GM04503 (cell line): ENCODE measurements around the gene SMIM36.
"Not testable (repeated sequence)": the region's sequence is repeated elsewhere in the genome, so short reads cannot be mapped to it uniquely, and the experiment has no call there.

Experiments
- DNase-seq: peaks from one replicate; pipeline ENCODE4 v3.0.0-alpha.2; 2012; ENCODE audit warnings: low read depth

The SMIM36 gene

DNA sequence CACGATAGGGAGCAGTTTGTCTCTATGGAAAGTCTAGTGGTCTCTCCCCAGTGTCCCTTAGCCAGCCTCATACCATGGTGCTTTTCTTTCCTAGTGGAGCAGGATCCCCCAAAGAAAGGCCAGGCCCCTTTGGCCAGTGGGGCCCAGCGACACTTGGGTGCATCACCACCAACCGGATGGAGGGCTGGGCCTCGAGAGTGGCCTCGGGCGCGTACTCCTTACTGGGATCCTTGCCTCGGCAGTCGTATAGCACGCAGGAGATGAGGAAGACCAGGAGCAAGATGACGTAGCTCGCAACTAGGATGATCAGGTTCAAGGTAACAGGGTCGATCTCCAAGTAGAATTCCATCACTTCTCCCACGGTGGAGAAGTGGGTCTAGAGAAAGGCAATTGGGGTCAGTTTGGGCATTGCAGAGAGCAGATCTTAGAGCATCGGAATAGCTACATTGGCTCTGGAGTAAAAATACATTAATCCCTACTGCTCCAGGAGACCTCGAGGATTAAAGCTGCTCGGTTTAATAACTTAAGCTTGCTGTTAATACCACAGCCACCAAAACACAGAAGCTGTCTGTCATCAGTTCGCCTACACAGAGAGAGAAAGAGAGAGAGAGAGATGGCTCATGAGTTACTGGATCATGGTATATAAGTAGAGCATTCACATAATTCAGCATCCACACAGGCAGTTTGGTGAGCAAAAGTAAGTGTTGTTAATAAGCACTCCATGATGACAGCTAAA lies at the start of gene SMIM36:
TSS of gene SMIM36 (minus strand) at position 467 of the 736 bp plus-strand sequence.
- no peak for DNase-seq

DNA sequence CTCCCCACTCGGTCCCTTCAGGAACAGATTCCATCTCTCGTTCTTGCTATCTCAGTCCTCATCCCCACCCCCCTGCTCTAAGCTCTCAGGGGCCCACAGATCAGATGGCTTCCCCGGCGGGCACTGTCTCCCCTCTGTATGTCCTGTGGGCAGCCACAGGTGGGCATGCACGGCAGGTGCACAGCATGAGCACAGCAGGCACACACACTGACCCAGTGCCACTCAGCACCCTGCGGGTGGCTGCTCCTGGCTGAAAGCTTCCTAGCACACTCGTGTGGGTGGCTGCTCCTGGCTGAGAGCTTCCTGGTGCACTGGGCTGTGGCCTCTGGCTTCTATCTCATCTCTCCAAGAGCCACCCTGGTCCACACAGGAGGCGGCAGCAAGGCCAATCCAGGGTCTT lies 44.5 kb upstream of the SMIM36 start:
- DNase-seq = no peak

DNA sequence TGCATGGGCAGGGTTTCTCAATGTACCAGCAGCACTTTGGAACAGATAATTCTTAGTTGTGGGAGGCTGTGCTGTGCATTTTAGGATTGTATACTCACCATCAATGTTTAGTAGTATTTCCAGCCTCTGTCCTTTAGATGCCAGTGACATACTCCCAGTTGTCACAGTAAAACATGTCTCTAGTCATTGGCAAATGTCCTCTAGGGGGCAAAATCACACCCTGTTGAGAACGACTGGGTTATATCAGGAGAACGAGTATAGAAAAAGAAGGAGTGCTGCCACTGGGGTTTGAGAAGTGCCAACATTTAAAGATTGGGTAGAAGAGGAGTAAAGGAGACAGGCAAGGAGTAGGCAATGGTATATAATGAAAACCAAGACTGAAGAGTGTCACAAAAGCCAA lies 37.9 kb upstream of the SMIM36 start:
- no peak for DNase-seq

DNA sequence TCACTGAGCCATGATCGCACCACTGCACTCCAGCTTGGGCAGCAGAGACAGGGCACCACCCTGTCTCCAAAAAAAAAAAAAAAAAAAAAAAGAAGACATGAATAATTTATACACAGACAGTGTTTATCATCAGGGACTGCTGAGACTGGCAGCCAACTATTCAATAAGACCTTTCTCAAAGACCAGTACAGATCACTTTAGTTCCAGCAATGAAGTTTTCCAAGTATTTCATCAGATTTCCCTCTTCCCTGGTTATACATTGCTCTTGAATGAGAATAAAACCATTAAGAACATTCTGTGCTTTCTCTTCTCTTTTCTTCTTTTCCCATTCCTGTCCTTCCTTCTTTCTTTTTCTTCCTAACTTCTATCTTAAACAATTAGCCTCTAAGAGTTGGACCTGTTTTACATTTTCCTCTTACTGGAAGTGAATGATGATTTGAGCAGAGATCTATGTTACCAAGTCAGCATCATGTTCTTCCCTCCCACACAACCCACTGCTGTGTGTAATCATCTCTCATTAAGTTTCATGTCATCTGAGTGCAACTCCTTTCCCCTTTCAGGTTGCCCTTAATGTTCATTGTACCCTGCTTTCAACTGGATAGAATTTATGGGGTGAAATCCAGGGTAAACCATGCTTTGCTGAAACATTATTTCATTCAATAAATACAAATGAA lies 35.9 kb upstream of the SMIM36 start:
- no peak for DNase-seq

DNA sequence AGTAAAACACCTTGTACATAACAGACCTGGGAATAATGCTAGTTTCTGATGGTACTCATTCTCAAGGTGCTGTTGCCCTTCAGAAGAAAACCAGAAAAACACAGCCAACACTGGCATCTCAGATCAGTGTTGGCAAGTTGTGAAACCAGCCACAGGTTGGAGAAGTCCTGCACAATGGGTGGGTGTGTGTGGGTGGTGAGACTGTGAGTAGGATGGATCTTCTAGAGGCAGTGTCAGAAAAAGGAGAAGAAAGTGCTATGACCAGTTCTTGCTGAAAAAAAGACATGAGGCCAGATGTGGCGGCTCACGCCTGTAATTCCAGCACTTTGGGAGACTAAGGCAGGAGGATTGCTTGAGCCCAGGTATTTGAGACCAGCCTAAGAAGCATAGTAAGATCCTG lies 35.2 kb upstream of the SMIM36 start:
- DNase-seq = no peak

DNA sequence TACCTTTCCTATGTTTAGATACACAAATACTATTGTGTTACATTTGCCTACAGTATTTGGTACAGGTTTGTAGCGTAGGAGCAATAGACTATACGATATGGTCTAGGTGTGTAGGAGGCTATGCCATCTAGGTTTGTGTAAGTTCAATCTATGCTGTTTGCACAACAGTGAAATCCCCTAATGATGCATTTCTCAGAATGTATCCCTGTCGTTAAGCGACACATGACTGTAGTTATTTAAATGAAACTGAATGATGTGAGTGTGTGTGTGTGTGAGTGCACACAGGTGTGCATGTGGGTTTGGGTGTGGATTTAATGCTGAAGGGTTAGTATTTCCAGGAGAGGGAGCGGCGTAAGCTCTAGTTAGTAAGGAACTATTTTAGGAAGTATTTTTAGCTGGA lies 34.6 kb upstream of the SMIM36 start:
- DNase-seq = no peak

DNA sequence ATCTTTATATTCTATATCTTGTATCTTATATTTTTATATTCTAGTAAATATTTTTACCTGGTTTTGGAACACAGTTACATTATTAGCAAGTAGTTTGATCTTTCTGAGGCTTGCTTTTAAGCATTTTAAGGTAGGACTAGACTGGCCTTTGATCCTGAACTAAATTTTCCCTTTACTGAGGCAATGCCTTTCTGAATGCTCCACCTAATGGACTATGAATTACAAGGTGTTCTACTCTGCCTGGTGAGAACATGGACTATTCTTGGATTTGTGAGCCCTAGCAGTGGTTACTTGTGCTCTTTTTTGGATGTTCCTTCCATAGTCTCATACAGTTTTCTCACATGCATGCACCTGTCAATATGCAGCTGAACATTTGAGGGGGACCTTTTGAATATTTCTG lies 32.5 kb upstream of the SMIM36 start:
- no peak for DNase-seq

DNA sequence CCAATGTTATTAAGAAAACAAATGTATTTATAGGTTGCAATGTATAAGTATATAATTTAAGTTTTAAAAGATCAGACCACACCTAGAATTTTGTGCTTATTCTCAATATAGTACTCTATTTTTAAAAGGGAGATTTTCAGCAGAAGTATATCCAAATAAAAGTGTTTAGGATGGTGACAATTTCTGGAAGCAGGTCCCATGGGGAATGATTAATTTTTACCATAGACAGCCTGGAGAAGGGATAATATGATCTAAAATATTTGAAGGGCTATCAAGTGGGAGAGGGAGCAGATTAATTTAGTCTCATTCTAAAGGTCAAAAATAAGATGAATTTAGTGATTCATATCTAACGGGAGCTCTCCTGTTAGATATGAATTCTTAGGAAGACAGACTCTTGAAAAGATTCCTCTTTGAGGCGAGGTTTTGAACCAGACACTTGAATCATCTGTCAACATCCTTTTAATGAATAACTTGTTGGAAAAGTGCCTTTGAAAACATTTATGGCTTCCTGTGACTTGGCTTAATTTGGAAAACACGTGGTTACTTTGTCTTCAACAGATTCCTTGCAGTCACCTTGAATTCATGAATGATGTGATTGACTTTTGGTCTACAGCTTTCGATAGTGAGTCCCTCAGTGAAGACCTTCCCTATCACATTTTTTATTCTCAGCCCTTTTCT lies 29.3 kb upstream of the SMIM36 start:
- peak; percentile 14 for DNase-seq

DNA sequence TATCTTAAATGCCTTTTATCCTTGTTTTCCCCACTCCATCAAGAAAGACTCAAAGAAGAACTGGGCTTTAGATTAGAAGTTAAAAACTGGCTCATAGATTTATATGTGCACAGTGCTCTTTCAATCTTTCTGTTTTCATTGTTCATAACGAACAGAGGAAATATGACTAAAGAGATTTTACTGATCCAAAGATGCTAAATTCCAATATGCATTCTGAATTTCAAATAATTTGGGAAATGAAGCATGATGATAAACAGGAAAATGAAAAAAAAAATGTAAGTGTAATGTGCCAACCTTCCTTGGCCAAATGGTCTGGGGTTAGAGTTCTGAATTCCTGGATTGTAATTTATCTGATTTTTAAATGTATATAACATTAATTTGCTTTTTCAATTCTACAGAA lies 25.0 kb upstream of the SMIM36 start:
- DNase-seq = no peak

DNA sequence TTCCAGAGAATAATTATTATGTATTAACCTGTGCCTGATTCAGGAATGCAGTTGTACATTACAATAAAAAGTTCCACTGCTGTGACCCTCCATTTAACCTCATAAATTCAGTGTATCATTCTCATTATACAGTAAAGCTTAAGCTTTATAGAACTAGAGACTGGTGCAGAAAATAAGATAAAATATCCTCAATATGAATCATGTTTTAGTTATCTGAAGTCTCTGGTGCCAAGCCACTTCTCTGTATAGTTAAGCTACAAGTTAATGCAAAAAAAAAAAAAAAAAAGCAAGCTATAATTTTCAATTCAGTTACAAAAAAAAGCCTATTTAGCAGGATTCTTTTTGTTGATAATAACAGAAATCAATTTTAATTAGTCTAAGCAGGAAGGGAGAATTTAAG lies 22.4 kb upstream of the SMIM36 start:
- DNase-seq = no peak

DNA sequence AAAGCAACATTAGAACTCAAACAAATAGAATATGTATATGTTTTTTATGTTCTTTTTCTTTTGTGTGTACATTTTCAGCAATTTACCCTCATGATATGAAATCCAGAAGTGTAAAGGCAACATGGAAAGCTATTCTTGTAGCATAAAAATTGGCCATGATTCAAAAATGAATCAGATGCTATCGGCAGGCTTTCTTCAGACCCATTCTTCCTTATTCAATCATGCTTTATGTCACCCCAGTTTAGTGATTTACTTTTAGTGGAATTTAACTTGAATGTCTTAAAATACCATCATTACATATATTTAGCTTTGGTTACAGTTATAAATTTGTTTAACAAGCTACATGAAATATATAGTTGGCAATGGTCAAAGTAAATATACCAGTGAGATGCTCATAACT lies 21.4 kb upstream of the SMIM36 start:
- DNase-seq = no peak

DNA sequence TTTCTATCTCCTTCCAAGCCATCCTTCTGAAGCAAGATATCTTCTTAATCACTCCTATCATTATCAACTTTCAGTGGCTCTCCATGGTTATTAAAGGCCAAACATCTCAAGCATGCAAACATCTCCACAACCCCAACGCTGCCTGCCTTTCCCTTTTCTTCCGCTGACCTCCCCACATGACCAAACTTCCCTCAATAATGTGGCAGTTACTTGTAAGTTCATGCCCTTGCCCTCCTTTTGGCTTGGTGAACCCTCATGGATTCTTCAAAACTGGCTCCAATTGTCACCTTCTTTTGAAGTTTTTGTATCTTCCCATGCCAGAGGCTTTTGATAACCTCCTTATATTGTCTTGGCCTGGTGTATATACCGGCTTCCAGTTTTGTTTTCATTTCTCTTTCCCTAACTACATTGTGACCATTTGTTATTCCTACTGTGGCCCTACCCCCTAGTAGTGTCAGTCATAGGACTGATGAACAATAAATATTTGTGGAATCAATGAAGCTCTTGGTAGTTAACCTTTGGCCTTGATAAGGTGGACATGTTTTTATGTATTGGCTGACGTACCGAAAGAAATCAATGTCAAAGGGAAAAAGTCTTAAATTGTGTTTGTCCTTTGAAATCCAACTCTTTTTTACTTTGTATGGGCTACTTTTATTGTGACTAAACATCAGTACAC lies 19.9 kb upstream of the SMIM36 start:
- no peak for DNase-seq

DNA sequence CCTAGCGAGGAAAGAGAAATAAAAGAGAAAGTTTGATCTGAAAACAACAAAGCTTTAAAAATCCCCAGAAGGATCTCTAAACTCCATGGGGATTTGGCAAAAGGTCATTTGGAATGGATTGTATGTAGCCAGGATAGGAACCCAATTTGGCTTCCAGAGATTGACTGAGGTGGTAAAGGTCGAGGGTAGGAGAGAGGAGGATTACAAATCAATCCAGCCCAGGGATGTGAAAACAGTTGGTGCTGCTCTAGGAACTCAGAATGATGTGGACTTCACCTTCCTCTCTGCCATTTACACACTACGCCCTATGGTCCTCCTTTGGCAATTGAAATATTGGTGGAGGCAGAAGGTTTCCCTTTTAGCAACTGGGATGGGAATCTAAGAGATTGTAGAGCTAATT lies 18.8 kb upstream of the SMIM36 start:
- no peak for DNase-seq

DNA sequence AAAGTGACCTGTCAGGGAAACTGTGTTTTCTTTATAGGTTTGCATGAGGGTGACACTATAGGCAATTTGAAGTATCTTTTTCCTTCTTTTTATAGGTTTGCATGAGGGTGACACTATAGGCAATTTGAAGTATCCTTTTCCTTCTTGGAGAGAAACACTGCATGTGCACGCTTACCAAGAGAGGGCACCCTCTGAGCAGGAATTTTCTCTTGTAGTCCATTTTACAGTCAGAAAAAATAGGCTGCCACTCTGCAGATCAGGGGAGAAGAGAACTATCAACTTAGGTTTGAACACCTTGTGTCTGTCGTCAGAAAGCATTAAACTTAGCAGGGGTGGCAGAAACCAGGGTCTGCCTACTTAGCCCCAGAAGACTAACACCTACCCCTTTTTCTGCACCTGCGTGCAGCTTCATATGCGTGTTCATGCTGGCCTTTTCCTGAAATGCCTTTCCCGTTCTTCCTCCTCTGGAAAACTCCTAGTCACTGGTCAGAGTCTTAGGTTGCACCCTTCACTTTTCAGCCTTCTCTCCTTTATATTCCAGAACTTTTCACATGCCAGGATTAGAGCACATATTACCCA lies 16.4 kb upstream of the SMIM36 start:
- no peak for DNase-seq

DNA sequence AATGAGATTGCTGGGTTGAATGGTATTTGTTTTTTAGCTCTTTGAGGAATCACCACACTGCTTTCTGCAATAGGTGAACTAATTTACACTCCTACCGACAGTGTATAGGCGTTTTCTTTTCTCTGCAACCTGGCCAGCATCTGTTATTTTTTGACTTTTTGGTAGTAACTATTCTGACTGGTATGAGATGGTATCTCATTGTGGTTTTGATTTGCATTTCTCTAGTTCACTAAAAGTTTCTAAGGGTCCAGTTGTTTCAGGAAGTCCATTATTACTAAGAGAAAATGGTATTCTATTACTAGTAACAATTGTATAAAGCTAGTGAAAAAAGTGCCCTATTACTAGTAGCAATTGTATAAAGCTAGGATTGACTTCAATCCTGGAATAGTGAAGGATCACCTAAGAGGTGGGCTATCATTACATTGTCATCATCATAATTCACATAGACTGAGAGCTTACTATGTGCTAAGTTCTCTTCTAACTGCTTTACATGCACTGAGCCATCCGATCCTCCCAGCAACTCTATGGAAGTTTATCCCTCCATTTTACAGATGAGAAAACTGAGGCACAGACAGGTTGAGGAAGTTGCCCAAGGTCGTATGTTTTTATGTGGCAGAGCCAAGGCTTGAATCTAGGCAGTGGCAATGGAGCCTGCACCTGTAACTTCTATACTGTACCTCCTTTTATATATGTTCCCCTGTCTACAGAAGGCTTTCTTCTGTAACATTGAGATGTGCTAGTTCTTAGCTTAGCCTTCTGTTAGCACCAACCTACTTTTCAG lies 13.4 kb upstream of the SMIM36 start:
- DNase-seq = no peak

DNA sequence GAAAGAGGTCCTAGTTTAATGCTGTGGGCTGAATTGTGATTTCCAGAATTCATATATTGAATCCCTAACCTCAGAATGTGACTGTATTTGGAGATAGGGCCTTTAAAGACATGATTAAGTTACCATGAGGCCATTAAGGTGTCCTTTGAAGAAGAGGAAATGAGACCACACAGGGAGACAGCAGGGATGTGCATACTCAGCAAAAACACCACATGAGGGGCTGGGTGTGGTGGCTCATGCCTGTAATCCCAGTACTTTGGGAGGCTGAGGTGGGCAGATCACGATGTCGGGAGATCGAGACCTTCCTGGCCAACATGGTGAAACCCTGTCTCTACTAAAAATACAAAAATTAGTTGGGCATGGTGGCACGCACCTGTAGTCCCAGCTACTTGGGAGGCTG lies 11.8 kb upstream of the SMIM36 start:
- not testable (repeated sequence) for DNase-seq

DNA sequence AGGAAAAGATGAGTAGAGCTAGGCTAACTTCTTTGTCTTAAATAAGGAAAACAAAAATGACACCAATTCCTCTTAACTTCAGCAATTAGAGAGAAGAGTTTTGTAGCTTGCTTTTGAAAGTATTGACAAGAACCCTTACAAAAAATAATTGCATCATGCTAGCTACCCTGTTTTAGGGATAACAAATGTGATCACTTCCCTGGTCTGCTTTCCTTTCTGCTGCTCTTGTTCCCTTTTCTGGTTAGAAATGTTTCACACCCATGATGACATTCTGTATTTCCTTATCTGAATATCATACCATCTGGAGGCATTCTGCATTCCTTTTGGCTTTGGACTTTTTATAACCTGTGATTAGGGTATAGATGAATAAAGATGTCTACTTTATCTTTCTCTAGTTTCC lies 9.9 kb upstream of the SMIM36 start:
- DNase-seq = no peak

DNA sequence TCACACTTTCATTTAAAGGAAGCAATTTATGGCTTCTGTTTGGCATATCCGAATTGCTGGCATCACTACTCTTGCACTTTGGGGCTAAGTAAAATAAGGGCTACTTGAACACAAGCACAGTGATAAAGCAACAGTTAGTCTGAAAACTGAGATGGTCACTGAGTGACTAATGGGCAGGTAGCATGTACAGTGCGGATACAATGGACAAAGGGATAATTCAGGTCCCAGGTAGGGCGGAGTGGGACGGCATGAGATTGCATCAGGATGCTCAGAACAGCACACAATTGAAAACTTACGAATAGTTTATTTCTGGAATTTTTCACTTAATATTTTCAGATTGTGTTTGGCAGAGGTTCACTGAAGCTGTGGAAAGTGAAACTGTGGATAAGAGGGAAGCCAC lies 9.2 kb upstream of the SMIM36 start:
- DNase-seq = no peak

DNA sequence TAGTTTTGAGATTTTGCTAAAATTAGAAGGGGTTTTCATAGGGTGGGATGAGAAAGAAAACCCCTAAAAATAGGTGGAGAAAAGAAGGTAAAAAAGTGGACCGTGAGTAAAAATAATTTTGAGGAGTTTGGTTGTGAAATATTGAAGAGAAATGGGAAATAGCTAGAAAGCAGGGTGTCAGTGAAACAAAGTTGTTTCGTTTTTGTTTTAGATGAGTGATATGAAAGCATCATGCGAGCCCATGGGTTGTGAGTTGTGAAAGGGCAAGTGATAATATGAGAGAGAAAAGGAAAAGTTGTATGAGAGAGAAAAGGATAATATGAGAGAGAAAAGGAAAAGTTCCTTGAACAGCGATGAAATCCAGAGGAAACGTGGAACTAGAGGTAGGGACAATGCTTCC lies 7.3 kb upstream of the SMIM36 start:
- no peak for DNase-seq

DNA sequence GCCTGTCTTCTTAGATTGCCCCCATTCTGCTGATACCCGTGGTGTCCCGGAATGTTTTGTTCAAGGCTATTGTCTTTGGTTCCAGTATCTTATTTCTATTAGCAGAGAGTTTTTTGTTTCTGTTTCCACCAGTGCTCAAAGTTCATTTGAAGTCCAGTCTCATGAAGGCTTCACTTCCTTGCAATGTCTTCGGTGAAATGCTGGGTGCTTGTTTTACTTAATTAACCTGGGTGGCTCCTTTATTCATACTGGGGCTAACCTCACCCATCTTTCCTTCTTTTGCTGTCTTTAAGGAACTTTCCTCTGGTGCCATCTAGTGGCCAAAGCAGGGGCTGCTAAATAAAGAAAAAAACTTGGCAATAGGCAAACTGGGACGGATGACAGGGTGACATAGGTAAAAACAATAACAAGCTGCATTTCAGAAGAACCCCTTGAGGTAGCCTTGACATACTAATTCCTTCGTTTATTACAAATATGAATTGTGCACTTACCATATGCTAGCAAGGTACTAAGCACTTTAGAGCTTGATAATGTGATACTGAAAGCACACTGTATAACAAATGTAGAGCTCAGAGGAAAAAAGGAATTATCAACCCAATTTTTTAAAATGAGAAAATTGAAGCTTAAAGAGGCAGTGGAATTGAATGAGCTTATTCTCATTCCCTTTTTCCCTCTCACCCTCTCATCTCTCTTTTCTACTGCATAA lies 2.8 kb upstream of the SMIM36 start:
- no peak for DNase-seq

DNA sequence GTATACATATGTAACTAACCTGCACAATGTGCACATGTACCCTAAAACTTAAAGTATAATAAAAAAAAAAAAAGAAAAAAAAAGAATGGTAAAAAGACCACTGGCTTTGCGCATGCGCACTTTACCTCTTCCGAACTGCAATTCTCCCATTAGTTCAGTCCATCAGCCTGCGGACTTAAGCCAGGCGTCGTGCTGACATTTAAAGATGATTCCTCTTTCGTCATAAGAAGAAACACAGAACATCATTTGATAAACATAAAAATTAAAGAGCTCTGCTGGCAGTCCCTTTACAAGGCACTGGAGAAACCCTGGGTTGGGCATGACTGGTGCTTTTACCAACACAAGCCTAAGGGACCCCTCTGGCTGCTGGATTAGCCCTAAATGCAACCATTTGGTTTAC lies 3.6 kb downstream of the SMIM36 start:
- DNase-seq = not testable (repeated sequence)
